HCT116 (cell line): ENCODE results near the gene SNX13. TPM values are rescaled to one million over a fixed set of nuclear protein-coding genes. Genes with fewer than 3 reads are reported as not detected.

Experiments
- ATAC-seq: fragments of 200-7000 bp; cut with Tn5 transposase; 2 replicates; pipeline ENCODE4 v1.9.1; 2020; ENCODE audit warnings: mild to moderate bottlenecking, moderate library complexity
- BruUV-seq: library from RNA; stranded (reverse); fragments of 400-500 nt; replicated peaks from 2 replicates; lab custom pipeline; 2021; lab: Mats Ljungman, UMichigan
- CTCF ChIA-PET: fragments of 300-600 bp; sonication (Branson Sonifier 250); formaldehyde crosslinking; loops from one replicate; lab custom pipeline; 2021; ENCODE audit warnings: antibody characterized with exemption; lab: Charles Lee
- POLR2A ChIA-PET: fragments of 300-600, 350-600 bp; sonication (Branson Sonifier 250); formaldehyde crosslinking; loops from one replicate; lab custom pipeline; 2021; ENCODE audit warnings: antibody characterized with exemption; lab: Charles Lee
- RAD21 ChIA-PET, 2 experiments: fragments of 300-600 bp; sonication (Branson Sonifier 250); formaldehyde crosslinking; loops; one replicate each; lab custom pipeline; 2023; ENCODE audit warnings: low total read pairs in 2 of 2; ENCODE audit not compliant: uncharacterized antibody in 2 of 2, unreplicated experiment in 2 of 2, low non-redundant PET in 1 of 2; lab: Charles Lee
- DNase-seq: peaks from one replicate; pipeline ENCODE4 v3.0.0-alpha.2; 2010; ENCODE audit warnings: low read depth, low spot score
- H2AFZ ChIP-seq: fragments of 200-600 bp; shearing (Covaris generic), sonication (generic); 2 replicates; pipeline ENCODE4 v1.6.1; 2017; ENCODE audit warnings: low read depth, mixed run types, mixed read lengths, antibody characterized with exemption, low read length; ENCODE audit not compliant: poor library complexity, severe bottlenecking
- H3K27ac ChIP-seq: 2 replicates; pipeline ENCODE4 v1.5.1; 2012; ENCODE audit warnings: low read depth, low read length
- H3K27me3 ChIP-seq: fragments of 200-600 bp; sonication (generic); 2 replicates; pipeline ENCODE4 v1.6.1; 2016; ENCODE audit warnings: mixed run types, low read length, mixed read lengths; ENCODE audit not compliant: insufficient read depth
- H3K36me3 ChIP-seq, 2 experiments: fragments of 200-500 bp in 1 of 2; fragments of 200-600 bp in 1 of 2; sonication (Bioruptor generic) in 1 of 2; sonication (generic) in 1 of 2; 2 replicates each; pipeline versions ENCODE4 v1.5.1 to v1.6.1; 2014 to 2016; ENCODE audit warnings: low read length in 2 of 2, inconsistent platforms in 1 of 2, mixed read lengths in 1 of 2, mixed run types in 1 of 2; ENCODE audit not compliant: insufficient read depth in 2 of 2, control insufficient read depth in 1 of 2
- H3K4me1 ChIP-seq, 2 experiments: fragments of 200-600 bp in 1 of 2; sonication (generic) in 1 of 2; 2 replicates each; pipeline versions ENCODE4 v1.5.1 to v1.6.1; 2012 to 2017; ENCODE audit warnings: low read length in 2 of 2, inconsistent platforms in 1 of 2, mild to moderate bottlenecking in 1 of 2, mixed read lengths in 1 of 2, mixed run types in 1 of 2, moderate library complexity in 1 of 2; ENCODE audit not compliant: insufficient read depth in 2 of 2, control insufficient read depth in 1 of 2
- H3K4me2 ChIP-seq: fragments of 200-600 bp; sonication (generic); 2 replicates; pipeline ENCODE4 v1.6.1; 2017; ENCODE audit warnings: mixed run types, low read length, mixed read lengths
- H3K4me3 ChIP-seq, 2 experiments: fragments of 200-600 bp in 1 of 2; sonication (generic) in 1 of 2; replicated peaks in 1 of 2; 2 replicates each; pipeline ENCODE4 v1.5.1; 2011 to 2016; ENCODE audit warnings: low read length in 2 of 2, control low read depth in 1 of 2, low read depth in 1 of 2, mild to moderate bottlenecking in 1 of 2, mixed read lengths in 1 of 2, mixed run types in 1 of 2
- H3K79me2 ChIP-seq: fragments of 200-600 bp; sonication (generic); 2 replicates; pipeline ENCODE4 v1.6.1; 2017; ENCODE audit warnings: mild to moderate bottlenecking, mixed run types, low read length, moderate library complexity, mixed read lengths; ENCODE audit not compliant: insufficient read depth
- H3K9ac ChIP-seq: fragments of 200-600 bp; sonication (generic); 2 replicates; pipeline ENCODE4 v1.6.1; 2016; ENCODE audit warnings: low read length, mixed read lengths
- H3K9me2 ChIP-seq: fragments of 200-600 bp; sonication (generic), shearing (Covaris generic); 2 replicates; pipeline ENCODE4 v1.6.1; 2017; ENCODE audit warnings: mixed run types, mild to moderate bottlenecking, moderate library complexity; ENCODE audit not compliant: insufficient read depth
- H3K9me3 ChIP-seq, 2 experiments: fragments of 200-500 bp in 1 of 2; fragments of 200-600 bp in 1 of 2; sonication (Bioruptor generic) in 1 of 2; sonication (generic) in 1 of 2; 2 replicates each; pipeline ENCODE4 v1.6.1; 2014 to 2017; ENCODE audit warnings: low read length in 2 of 2, mixed read lengths in 2 of 2, inconsistent platforms in 1 of 2, low read depth in 1 of 2, mild to moderate bottlenecking in 1 of 2, mixed run types in 1 of 2, moderate library complexity in 1 of 2; ENCODE audit not compliant: control insufficient read depth in 1 of 2, insufficient read depth in 1 of 2
- H4K20me1 ChIP-seq: fragments of 200-600 bp; sonication (generic), shearing (Covaris generic); 2 replicates; pipeline ENCODE4 v1.6.1; 2017; ENCODE audit warnings: mixed run types, mild to moderate bottlenecking, moderate library complexity; ENCODE audit not compliant: insufficient read depth
- EZH2phosphoT487 ChIP-seq: fragments of 200-600 bp; IDR thresholded peaks from 2 replicates; pipeline ENCODE4 v1.6.1; 2018; ENCODE audit warnings: antibody characterized with exemption, borderline replicate concordance
- FOSL1 ChIP-seq: IDR thresholded peaks from 2 replicates; pipeline ENCODE4 v1.6.1; 2012; ENCODE audit warnings: low read depth
- JUND ChIP-seq: IDR thresholded peaks from 2 replicates; pipeline ENCODE4 v1.6.1; 2012
- MAX ChIP-seq: IDR thresholded peaks from 2 replicates; pipeline ENCODE4 v1.6.1; 2012
- POLR2AphosphoS5 ChIP-seq: IDR thresholded peaks from 2 replicates; pipeline ENCODE4 v1.6.1; 2011; ENCODE audit warnings: mild to moderate bottlenecking, low read depth, low read length, moderate library complexity
- RAD21 ChIP-seq: IDR thresholded peaks from 2 replicates; pipeline ENCODE4 v1.6.1; 2012; ENCODE audit warnings: low read depth, mild to moderate bottlenecking
- SRF ChIP-seq: IDR thresholded peaks from 2 replicates; pipeline ENCODE4 v1.6.1; 2012; ENCODE audit warnings: low read depth
- TCF7L2 ChIP-seq: IDR thresholded peaks from 2 replicates; pipeline ENCODE4 v1.7.0; 2011; ENCODE audit warnings: borderline replicate concordance, inconsistent platforms; ENCODE audit not compliant: insufficient read depth, insufficient read length; ENCODE audit errors: extremely low read depth
- YY1 ChIP-seq: IDR thresholded peaks from 2 replicates; pipeline ENCODE4 v1.6.1; 2011; ENCODE audit warnings: low read length, low read depth, moderate library complexity, mild to moderate bottlenecking; ENCODE audit not compliant: insufficient replicate concordance; ENCODE audit errors: extremely low read depth
- intact Hi-C: fragments of 100-400 bp; cut with micrococcal nuclease; formaldehyde crosslinking; loops from 2 replicates; pipeline ENCODE4 v1.10.0; 2022
- total RNA-seq: library from RNA; stranded (reverse); gene quantifications from one replicate; pipeline ENCODE4 v1.2.1, GENCODE V29; 2021; ENCODE audit not compliant: unreplicated experiment
- TF ChIP-seq, protein P1 (sequence below), 3 experiments: fragments of 200-600 bp in 1 of 3; sonication (generic) in 1 of 3; IDR thresholded peaks in 2 of 3; conservative IDR thresholded peaks in 1 of 3; 2 replicates each; pipeline ENCODE4 v1.5.1; 2012 to 2017; ENCODE audit warnings: low read depth in 2 of 3, low read length in 2 of 3, antibody characterized with exemption in 1 of 3, borderline replicate concordance in 1 of 3, control low read depth in 1 of 3, mild to moderate bottlenecking in 1 of 3, mixed read lengths in 1 of 3, mixed run types in 1 of 3, moderate library complexity in 1 of 3; ENCODE audit not compliant: insufficient read depth in 1 of 3

The SNX13 gene
- total RNA-seq, 1 experiment from 2014 or later: 33.4 TPM

DNA sequence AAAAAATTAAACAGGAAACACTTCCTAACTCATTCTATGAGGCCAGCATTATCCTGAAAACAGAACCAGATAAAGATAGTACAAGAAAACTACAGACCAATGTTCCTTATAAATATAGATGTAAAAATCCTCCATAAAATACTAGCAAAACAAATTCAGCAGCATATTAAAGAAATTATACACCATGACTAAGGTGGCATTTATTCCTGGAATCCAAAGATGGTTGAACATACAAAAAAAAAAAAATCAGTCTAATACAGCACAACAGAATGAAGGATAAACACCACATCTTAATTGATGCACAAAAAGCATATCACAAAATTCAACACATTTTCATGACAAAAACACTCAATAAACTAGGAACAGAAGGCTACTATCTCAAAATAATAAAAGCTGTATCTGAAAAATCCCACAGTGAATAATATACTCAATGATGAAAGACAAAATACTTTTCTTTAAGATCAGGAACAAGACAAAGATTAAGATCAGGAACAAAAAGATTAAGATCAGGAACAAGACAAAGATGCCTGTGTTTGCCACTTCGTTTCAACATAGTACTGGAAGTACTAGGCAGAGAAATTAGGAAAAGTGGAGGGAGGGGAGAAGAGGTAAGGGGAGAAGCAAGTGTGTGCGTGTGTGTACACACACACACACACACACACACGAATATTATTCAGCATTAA is 95.6 kb downstream of the SNX13 start:
- Histone ChIP-seq H2AFZ (no peak overlapping the region), H3K4me1 (no peaks in the 10 kb centered on the region), H3K4me3 (no peak overlapping the region), H3K79me2 (no peaks in the 10 kb centered on the region), H4K20me1 (no peaks in the 10 kb centered on the region), H3K9me2 (no peaks in the 10 kb centered on the region), H3K27ac (no peak overlapping the region), H3K4me2 (no peak overlapping the region), H3K9ac (no peak overlapping the region), H3K9me3 (no peaks in the 10 kb centered on the region)
- BruUV-seq: no TSS peak
- DNase-seq (no peak), ATAC-seq (no peak)
- intact Hi-C loops: no loop called here
- ChIA-PET CTCF (no interaction called here), POLR2A (no interaction called here)
- no peak for TF ChIP-seq JUND
- TF ChIP-seq TCF7L2: no peak
- TF ChIP-seq SRF: no peak
- no peak for TF ChIP-seq MAX
- no peak for TF ChIP-seq POLR2AphosphoS5
- no peak for TF ChIP-seq RAD21
- TF ChIP-seq, protein P1, sequence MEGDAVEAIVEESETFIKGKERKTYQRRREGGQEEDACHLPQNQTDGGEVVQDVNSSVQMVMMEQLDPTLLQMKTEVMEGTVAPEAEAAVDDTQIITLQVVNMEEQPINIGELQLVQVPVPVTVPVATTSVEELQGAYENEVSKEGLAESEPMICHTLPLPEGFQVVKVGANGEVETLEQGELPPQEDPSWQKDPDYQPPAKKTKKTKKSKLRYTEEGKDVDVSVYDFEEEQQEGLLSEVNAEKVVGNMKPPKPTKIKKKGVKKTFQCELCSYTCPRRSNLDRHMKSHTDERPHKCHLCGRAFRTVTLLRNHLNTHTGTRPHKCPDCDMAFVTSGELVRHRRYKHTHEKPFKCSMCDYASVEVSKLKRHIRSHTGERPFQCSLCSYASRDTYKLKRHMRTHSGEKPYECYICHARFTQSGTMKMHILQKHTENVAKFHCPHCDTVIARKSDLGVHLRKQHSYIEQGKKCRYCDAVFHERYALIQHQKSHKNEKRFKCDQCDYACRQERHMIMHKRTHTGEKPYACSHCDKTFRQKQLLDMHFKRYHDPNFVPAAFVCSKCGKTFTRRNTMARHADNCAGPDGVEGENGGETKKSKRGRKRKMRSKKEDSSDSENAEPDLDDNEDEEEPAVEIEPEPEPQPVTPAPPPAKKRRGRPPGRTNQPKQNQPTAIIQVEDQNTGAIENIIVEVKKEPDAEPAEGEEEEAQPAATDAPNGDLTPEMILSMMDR (IDR thresholded peaks at IDR 0.05 in 2 of 3, conservative IDR thresholded peaks at IDR 0.05 in 1 of 3; ENCODE audit: borderline replicate concordance in 1 of 3, insufficient read depth in 1 of 3, low read depth in 2 of 3, low read length in 2 of 3): no peak
- no peak for TF ChIP-seq YY1
- TF ChIP-seq EZH2phosphoT487: no peak
- no peak for TF ChIP-seq FOSL1
- TF ChIP-seq, all 23 proteins: peak for 0
- H3K36me3 ChIP-seq: no peaks in the 10 kb centered on the region
- RAD21 ChIA-PET: no interaction called here
- H3K27me3 ChIP-seq: no peaks in the 10 kb centered on the region
